Spleen (tissue), 7 donors: Measurements from ENCODE around the gene POLRMT.

Source experiments
- CTCF ChIP-seq, 11 experiments: fragments of 200-600 bp in 7 of 11; fragments of 450-650 bp in 4 of 11; sonication (generic) in 4 of 11; IDR thresholded peaks in 8 of 11; conservative IDR thresholded peaks in 3 of 11; 1 replicate in 7 of 11; 2 replicates in 4 of 11; pipeline versions ENCODE4 v1.4.0 to v1.8.0; 2016 to 2021; ENCODE audit warnings: antibody characterized with exemption in 11 of 11, inconsistent platforms in 4 of 11, mild to moderate bottlenecking in 1 of 11
- POLR2A ChIP-seq, 3 donors: fragments of 450-650 bp; IDR thresholded peaks; one replicate each; pipeline ENCODE4 v1.5.1; 2017; ENCODE audit warnings: antibody characterized with exemption in 3 of 3, mild to moderate bottlenecking in 1 of 3
- donor health status: DM: no; HTN: no; CAD: no; lungs with moderate emphysema.
- donor health status: DM: no; HTN: no; CAD: no.
- donor health status: DM: no; HTN: no; CAD: no.

DNA sequence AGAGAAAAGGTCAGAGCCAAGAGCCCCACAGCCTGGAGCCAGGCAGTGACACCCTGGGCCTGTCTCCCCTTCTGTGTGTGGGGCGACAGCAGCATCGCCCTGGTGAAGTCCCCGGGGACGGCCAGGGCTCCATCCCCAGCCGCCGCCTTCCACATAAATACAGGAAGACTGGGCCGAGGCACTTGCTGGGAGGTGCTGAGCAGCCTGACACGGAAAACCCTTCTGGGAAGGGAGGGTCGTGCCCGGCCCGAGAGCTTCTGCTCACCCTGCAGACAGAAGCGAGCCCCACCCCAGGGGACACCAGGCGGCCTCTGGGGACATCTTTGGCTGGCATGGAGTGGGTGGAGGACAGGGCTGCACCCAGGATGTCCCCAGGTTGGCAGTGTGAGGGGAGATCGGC, 11.5 kb upstream of the POLRMT start:
- TF ChIP-seq CTCF (IDR thresholded peaks at IDR 0.05 in 8 of 11, conservative IDR thresholded peaks at IDR 0.05 in 3 of 11) (no peak), POLR2A (IDR thresholded peaks at IDR 0.05) (no peak)
